Epithelial cell of esophagus (primary cell): ENCODE data around the gene DDRGK1.

Experiments used
- DNase-seq: peaks from one replicate; pipeline ENCODE4 v3.0.0; 2010; ENCODE audit warnings: low read depth
- H3K4me3 ChIP-seq: 2 replicates; pipeline ENCODE4 v1.5.1; 2011; ENCODE audit warnings: mild to moderate bottlenecking, low read length, control low read depth
- TF ChIP-seq, protein P1 (sequence below): IDR thresholded peaks from 2 replicates; pipeline ENCODE4 v1.5.1; 2011; ENCODE audit warnings: low read depth, mild to moderate bottlenecking, low read length, control low read depth, inconsistent platforms; ENCODE audit not compliant: insufficient read depth; ENCODE audit errors: missing control alignments

DDRGK1 gene

DNA sequence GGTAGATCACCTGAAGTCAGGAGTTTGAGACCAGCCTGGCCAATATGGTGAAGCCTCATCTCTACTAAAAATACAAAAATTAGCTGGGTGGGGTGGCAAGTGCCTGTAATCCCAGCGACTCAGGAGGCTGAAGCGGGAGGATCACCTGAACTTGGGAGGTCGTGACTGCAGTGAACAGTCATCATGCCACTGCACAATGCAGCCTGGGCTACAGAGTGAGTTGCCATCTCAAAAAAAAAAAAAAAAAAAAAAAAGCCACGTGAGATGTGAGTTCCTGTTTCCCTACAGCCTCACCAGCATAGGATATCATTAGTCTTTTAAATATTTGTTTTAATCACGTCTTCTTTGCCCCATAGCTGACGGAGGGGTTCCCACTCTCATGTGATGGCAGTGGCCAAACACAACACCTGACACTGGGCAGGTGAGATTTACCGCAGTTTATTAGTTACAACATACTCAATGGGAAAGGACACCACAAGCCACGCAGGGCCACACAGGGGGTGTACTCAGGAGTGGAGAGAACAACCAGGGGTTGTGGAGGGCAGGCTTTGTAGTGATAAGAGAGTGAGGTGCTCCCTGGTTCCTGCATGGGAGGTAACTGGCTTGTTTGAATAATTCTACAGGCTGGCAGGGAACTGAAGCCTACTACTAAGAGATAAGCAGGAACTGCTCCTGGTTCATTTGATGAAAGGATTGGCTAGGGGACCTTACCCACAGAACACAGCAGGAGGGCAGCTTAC, 26.6 kb downstream of the DDRGK1 start:
- no peak overlapping the region for H3K4me3 ChIP-seq
- DNase-seq: no peak
- TF ChIP-seq, protein P1, sequence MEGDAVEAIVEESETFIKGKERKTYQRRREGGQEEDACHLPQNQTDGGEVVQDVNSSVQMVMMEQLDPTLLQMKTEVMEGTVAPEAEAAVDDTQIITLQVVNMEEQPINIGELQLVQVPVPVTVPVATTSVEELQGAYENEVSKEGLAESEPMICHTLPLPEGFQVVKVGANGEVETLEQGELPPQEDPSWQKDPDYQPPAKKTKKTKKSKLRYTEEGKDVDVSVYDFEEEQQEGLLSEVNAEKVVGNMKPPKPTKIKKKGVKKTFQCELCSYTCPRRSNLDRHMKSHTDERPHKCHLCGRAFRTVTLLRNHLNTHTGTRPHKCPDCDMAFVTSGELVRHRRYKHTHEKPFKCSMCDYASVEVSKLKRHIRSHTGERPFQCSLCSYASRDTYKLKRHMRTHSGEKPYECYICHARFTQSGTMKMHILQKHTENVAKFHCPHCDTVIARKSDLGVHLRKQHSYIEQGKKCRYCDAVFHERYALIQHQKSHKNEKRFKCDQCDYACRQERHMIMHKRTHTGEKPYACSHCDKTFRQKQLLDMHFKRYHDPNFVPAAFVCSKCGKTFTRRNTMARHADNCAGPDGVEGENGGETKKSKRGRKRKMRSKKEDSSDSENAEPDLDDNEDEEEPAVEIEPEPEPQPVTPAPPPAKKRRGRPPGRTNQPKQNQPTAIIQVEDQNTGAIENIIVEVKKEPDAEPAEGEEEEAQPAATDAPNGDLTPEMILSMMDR: no peak

DNA sequence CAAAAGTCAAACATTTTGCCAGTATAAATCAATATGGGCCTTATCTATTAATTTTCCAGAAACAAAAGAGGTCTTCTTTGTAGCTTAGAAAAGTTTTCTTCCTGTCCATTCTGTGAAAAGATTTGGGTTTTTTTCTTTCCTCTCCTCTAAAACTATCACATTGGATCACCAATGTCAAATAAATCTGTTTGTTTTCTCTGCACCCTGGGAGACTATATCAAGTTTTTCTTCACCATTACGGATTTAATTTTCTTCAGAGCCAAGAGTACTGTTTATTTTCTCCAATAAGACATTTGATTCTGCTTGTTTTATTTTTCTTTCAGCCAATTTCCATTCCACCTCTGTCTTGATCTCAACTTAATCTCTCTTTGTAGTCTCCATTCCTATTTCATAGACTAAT, 29.2 kb downstream of the DDRGK1 start:
- no peak for DNase-seq
- H3K4me3 ChIP-seq: no peak overlapping the region
- TF ChIP-seq, protein P1: no peak

DNA sequence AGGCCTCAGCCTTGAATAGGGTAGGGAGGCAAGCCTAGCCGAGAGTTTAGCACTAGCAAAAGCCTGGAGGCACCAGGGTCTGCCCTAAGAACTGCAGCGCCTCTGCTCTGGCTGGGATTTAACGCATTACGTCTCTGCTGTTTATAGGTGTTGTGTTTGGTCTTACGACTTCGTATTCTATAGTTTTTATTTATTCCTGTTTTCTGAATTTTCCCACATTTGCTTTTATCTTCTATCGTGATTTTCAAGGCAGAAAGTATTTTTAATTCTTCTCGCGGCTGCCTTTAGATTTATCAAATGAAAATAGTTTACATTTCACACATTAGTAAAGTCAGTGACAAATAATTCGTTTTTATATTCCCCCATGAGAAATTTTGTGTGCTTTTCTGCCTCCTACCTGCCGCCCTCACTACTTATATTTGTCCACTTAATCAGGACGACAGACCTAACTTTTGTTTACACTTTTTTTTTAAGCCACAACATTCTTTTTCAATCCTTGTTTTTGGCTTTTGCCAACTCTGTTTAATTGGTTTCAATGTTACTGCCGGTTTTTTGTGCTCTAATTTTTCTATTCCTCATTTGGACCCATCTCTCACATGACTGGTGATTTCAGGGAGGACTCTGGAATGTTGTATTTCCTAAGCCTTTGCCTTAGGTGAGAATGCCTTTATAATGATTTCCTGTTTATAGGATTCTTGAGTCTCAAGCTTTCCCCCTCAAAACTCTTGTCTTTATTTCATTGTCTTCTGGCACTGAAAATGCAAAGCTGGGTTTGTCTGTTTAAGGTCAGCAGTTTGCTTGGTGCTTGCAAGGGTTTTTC, 29.8 kb downstream of the DDRGK1 start:
- DNase-seq: peak; percentile 56
- peak overlapping the region; percentile 86 for H3K4me3 ChIP-seq
- TF ChIP-seq, protein P1: no peak

GRCh38 chr20:3173610-3174441, 30.7 kb downstream of the DDRGK1 start:
- TF ChIP-seq, protein P1: no peak
- DNase-seq: peak; percentile 83
- H3K4me3 ChIP-seq: peak overlapping the region; percentile 86

- DNase-seq: peak; percentile 58
- TF ChIP-seq, protein P1: no peak
- H3K4me3 ChIP-seq: peak within 1 kb of the TSS; percentile 86
Observed at GRCh38 chr20:3172933-3173609, 31.4 kb downstream of the DDRGK1 start, which contains the start of gene LZTS3. LZTS3 (minus strand) TSS chr20:3173549; CDS start chr20:3167163, 6,386 bp downstream.
